Smooth muscle cell of the brain vasculature (primary cell): ENCODE measurements around the gene RASA3.
"Not testable (repeated sequence)": the region's sequence is repeated elsewhere in the genome, so short reads cannot be mapped to it uniquely, and the experiment has no call there.

Experiments used
- DNase-seq: peaks from one replicate; pipeline ENCODE4 v3.0.0-alpha.2; 2012; ENCODE audit warnings: low read depth, low spot score

RASA3 gene, protein sequence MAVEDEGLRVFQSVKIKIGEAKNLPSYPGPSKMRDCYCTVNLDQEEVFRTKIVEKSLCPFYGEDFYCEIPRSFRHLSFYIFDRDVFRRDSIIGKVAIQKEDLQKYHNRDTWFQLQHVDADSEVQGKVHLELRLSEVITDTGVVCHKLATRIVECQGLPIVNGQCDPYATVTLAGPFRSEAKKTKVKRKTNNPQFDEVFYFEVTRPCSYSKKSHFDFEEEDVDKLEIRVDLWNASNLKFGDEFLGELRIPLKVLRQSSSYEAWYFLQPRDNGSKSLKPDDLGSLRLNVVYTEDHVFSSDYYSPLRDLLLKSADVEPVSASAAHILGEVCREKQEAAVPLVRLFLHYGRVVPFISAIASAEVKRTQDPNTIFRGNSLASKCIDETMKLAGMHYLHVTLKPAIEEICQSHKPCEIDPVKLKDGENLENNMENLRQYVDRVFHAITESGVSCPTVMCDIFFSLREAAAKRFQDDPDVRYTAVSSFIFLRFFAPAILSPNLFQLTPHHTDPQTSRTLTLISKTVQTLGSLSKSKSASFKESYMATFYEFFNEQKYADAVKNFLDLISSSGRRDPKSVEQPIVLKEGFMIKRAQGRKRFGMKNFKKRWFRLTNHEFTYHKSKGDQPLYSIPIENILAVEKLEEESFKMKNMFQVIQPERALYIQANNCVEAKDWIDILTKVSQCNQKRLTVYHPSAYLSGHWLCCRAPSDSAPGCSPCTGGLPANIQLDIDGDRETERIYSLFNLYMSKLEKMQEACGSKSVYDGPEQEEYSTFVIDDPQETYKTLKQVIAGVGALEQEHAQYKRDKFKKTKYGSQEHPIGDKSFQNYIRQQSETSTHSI

DNA sequence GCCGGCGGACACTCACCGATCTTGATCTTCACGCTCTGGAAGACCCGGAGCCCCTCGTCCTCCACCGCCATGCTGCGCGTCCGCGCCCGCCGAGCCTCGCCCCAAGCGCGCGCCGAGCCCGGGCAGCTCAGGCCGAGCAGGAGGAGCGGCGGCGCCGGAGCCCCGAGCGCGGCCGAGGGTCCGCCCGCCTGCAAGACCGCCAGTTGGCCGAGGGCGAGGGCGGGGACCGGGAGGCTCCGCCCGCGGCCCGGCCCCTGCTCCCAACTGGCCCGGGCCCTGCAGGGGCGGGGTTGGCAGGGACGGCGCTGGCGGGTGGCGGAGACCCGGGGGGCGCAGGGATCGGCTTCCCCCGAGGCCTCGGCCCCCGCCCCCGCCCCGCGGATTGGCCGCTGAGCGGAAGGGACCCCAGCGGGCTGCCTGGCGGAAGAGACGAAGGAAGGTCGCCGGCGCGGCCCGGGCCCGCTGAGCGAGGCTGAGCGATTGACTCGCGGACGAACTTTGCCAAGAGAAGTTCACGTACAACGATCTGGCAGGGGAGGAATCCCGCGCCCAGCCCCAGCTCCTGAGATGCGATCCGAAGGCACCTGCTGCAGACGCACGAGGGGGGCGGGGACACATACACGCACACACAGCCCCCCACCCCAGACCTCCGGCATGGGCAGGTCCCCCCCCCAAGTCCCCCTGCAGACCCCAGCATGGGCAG lies at the start of gene RASA3:
Gene RASA3 (minus strand): TSS at position 205 of the 703 bp plus-strand sequence. CDS start 134 bp downstream, at position 71.
- DNase-seq, result no peak

DNA sequence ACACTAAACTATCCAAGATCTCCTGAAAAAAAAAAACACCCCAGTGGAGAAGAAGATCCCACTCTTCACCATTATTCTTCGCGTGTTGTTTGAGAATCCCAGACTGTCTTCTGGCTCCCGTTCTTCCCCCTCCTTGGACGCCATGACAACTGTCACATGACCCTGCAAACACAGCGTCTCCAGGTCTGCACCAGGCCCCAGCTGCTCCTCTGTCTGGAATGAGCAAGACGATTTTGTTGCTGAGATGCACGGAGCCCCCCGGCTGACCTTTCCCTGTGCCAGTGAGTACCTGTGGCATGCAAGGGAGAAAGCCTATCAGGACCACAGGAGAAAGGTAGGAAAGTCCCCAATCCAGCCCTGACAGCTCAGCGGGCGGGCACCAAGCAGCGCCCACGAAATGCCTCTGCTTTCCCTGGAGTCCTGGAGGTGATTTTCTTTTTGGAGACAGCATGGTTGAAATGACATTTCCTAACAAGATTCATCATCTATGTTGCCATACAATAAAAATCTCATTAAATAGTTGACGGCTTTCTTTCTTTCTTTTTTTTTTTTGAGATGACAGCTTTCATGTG lies 46.8 kb upstream of the RASA3 start, which contains the start of gene CFAP97D2:
Gene CFAP97D2 (plus strand): TSS at position 171 of the 572 bp plus-strand sequence. CDS start 74 bp downstream, at position 245.
- DNase-seq, result no peak

DNA sequence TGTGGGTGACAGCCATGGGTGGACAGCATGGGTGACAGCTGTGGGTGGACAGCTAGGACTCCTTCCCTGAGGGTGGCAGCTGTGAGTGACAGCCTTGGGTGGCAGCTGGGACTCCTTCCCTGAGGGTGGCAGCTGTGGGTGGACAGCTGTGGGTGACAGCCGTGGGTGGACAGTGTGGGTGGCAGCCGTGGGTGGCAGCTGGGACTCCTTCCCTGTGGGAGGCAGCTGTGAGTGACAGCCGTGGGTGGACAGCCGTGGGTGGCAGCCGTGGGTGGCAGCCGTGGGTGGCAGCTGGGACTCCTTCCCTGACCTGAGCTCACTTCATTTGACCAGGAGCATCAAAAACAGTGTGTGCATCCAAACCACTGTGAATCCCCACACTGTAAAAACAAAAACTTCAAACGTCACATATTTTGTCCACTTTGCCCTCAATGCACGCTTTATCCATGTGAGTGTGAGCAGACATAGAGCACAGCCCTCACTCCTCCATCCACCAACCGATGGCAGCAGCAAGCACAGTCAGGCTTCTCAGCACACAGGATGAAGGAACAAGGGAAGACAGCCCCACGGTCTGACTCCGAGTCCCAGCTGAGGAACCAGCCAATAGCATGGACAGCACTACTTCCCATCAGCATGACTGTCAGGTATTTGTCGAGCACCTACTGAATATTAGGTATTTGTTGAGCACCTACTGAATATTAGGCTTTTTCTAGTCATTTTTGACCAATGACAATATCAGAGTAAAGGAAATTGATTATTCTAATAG lies 45.0 kb upstream of the RASA3 start:
- no peak for DNase-seq

DNA sequence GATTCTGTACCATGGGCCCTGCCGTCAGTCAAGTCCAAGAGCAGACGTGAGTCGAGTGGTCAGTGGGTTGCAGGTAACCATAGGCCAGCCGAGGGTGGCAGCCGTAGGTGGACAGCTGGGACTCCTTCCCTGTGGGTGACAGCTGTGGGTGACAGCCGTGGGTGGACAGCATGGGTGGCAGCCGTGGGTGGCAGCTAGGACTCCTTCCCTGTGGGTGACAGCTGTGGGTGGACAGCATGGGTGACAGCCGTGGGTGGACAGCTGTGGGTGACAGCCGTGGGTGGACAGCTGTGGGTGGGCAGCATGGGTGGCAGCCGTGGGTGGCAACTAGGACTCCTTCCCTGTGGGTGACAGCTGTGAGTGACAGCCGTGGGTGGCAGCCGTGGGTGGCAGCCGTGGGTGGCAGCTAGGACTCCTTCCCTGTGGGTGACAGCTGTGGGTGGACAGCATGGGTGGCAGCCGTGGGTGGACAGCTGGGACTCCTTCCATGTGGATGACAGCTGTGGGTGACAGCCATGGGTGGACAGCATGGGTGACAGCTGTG lies 44.0 kb upstream of the RASA3 start:
- not testable (repeated sequence) for DNase-seq

DNA sequence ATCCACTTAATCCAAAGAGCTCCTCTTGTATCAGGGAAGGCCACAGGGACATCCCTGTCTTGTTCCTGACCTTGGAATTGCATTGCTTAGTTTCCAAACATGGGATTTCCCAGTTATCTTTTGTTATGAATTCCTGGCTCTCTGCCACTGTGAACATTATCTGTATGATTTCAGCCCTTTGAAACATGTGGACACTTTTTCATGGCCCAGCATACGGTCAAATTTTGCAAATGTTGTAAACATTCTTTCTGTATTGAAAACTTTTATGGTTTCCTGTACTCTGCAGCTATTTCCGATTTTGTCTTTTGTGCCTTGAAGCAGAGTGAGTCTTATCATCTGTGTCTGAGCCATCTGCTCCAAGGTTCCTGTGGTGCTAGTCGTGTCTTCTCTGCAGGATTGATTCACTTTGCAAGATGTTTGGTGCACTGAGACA lies 42.1 kb upstream of the RASA3 start:
- DNase-seq, result no peak

DNA sequence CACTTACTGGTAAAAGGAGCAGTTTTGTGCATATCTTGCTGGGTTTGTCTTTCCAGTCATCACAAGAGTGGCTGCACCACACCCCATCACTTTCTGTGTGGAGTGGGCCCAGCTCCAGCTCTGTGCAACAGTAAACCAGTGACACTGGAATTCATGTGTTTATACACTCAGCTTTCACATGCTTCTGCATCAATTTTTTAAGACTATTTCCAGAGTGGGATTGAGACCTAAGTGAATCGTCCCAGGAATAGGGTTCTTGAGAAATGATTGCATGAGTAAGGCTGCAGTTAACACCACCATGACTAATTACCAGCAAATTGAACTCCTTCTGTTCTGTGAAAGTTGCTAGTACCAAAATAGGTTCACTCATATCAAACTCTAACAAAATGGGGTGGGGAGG lies 41.3 kb upstream of the RASA3 start:
- no peak for DNase-seq

DNA sequence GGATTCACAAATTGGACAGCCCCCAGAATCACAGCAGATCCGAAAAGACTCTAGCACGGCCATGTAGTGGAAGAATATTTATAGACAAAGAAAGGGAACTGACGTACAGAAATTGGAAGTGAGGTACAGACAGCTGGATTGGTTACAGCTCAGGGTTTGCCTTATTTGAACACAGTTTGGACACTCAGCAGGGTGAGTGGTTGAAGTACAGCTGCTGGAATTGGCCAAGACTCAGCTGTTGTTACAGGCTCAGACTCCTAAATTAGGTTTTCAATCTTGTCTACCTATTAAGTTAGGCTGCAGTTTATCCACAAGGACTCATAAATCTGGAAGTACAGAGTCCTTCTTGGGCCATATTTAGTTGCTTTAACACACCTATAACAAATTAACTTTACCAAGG lies 40.8 kb upstream of the RASA3 start:
- DNase-seq, result no peak

DNA sequence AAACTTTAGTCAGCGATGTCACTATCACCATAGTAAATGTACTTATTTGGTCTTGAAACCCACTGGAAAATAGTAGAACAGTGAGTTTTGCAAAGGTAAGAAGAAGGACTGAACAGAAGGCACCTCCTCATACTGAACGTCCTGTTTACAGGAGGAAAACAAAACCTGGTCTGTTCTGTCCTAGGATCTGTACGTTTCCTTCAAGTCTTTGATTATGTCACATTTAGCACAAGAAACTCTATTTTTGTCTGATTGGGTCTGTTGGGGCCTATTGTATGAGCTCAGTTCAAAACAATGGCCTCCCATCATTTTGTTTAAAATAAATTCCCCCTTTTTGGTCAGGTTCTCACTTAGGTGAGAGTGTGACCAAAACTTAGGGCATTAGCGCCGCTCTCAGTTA lies 35.5 kb upstream of the RASA3 start:
- DNase-seq, result no peak

DNA sequence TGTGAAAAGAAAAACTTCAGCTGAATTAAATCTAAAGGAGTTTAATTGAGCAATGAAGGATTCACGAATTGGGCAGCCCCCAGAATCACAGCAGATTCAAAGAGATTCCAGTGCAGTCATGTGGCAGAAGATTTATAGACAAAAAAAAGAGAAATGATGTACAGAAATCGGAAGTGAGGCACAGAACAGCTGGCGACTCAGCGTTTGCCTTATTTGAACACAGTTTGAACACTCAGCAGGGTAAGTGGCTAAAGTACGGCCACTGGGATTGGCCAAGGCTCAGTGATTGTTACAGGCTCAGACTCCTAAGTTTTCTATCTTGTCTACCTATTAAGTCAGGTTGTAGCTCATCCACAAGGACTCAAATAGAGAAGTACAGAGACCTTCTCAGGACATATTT lies 35.0 kb upstream of the RASA3 start:
- DNase-seq, result no peak

DNA sequence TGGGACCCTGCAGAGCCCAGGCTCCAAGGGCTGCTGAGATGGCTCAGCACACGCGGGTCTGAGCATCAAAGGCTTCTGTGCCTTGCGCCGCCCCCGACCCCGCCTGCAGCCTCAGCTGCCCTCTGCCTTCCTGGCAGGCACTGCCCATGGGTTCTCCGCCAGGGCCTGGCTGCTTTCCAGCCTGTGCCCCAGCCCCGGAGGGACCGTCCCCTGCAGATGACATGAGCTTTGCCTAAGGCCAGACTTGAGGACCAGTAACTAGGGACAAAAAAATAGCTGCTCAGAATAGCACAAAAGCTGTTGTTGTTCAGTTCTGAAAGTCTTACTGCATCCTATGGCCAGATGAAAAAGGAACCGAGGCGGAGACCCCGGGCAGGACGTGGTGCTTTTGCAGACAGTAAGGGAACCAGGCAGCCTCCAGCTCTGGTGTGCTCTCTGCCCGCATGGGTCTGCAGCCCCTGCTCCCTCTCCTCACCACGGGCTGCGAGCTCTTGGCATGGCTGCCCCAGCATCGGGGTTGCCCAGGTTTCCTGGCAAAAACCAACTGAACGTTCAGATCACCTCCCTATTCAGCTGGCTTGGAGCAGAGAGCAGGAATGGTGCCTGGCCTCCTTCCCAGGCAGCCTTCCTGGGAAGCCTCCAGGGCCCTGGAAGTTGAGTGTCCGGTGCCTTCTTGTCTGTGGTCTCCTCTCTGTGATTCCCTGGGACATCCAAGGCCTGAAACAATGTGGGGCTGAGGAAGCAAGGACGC lies 34.1 kb upstream of the RASA3 start:
- DNase-seq, result no peak

DNA sequence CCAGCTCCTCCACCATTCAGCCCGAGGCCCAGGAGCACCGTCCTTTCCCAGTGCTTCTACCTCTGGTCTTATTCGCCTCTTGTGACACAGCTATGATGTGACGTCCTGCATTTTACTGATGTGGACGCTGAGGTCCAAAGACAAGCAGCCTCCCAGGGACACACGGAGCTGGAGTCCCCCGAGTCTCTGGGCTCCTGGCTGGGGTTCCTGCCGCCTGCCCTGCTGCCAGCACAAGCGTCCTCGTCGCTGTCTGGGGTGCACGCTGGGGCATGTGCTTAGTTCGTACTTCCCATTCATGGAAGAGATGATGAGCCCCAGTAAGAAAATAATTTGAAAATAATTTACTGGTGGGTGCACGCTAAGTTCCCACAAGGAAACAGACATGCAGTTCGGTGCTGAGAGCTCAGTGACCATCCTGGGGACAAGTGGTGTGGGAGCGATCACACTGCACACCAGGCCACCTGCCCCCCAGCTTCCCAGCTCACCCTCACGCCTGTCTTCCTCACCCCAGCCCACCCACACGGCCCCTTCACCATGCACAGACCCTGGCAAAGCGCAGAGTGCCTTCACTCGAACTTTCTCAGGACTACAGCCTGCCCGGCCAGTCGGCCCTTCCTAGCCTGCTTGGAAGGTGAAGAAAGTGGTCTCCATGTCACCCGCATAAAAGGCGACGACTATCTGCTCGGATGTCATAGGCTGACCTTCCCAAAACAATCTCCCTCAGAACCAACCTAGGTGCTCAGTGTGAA lies 32.4 kb upstream of the RASA3 start:
- DNase-seq, result no peak

DNA sequence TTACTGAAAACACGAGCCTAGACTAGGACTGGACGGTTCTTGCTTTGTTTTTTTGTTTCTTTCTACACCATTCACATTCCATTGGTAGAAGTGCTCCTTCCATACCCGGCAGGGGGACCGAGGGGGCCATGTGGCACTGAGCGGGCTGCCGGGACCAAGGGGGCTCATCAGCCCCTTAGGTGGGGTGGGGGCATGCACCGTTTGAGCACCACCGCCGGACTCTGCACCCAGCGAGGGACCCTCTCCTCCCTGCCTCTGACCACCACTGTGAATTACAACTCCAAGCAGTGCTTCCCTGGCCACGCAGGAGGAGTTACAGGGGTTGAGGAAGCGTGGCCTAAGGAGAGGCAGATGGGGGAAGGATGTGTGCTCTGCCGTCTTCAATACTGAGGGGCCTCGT lies 31.6 kb upstream of the RASA3 start:
- DNase-seq, result no peak

DNA sequence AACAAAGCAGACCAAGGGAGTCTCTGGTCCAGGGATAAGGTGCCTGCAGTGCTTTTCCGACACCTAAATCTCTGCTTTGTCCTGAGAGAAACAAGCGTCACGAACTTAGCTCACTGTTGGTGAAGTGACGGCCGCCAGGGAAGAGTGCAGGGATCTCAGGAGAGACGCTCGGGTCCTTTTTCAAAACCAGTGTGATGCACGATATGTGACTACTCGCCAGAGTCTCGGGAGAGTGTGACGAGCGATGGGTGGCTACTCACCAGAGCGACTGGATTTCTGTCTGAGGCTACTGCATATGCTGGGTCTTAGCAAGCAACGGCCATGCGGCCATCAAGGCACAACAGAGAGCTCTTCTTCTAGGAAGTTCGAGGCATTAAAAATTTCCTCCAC lies 30.1 kb upstream of the RASA3 start:
- DNase-seq, result no peak

DNA sequence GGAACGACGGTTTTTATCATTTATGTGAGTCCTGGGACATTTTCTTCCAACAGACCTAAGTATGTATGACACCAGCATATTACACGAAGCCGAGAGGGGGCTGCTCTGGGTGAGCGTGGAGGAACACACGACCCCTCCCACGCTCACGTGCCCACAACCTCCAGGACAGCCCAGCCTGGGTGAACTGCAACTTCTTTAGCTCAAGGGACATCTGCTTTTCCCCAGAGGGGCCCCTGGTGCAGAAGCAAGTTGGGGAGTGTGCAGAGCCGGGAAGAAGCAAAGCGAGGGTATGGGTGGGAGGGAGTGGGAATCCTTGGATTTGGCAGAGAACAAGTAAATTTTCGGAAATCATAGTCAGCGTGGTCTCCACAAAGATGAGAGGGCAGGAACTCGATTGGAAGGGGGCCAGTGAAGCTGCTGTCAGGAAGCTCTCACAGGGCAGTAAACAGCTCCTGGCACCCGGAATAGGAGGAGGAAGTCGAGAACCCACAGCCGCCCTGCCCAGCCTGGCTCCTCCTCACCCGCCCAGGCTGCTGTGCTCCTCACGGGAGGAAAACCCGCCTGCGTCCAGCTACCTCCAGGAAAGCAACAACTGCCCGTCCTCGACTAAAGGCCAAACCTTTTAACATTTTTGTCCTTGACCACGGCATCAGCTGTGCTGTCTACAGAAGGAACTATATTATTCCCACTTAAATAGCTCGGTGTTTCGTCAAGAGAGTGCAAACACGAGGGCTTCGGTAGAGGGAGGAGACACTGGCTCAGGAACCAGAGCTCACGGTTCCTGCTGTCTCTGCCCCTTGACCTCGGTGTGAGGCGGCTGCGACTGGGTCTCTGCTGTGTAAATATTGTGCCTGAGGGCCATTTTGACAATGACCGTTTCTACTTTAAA lies 29.5 kb upstream of the RASA3 start:
- peak; percentile 4 for DNase-seq

DNA sequence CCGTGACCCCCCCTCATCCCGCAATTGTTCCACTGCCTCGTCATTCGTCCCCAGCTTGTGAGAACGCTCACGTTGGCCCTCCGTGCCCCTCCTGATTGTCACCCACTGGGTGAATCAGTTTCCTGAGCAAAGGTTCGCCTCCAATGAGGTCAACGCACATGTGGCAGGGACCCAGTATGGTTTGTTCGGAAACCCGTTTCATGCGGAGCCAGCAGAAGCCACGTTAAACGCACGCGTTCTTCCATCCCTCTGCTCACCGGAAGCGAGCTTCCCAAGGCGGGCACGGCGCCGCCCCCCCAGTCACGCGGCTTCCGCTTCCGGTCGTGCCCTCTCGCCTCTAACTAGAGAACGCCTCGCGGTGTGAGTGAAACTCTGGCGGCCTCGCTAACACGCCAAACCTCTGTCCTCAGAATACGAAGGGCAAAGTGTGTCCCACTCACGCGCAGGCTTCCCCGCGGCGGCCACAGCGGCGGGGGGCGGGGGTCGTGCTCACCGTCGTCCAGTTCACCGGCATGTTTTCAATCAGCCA lies 28.7 kb upstream of the RASA3 start:
- no peak for DNase-seq

DNA sequence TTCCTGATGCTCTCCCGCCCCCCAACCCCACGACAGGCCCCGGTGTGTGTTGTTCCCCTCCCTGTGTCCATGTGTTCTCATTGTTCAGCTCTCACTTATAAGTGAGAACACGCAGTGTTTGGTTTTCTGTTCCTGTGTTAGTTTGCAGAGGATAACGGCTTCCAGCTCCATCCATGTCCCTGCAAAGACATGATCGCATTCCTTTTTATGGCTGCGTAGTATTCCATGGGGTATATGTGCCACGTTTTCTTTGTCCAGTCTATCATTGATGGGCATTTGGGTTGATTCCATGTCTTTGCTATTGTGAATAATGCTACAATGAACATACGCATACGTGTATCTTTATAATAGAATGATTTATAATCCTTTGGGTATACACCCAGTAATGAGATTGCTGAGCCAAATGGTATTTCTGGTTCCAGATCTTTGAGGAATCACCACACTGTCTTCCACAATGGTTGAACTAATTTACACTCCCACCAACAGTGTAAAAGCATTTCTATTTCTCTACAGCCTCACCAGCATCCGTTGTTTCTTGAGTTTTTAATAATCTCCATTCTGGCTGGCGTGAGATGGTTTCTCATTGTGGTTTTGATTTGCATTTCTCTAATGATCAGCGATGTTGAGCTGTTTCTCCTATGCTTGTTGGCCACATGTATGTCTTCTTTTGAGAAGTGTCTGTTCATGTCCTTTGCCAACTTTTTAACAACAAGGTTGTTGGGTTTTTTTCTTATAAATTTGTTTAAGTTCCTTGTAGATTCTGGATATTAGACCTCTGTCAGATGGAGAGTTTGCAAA lies 26.6 kb upstream of the RASA3 start:
- DNase-seq, result not testable (repeated sequence)

DNA sequence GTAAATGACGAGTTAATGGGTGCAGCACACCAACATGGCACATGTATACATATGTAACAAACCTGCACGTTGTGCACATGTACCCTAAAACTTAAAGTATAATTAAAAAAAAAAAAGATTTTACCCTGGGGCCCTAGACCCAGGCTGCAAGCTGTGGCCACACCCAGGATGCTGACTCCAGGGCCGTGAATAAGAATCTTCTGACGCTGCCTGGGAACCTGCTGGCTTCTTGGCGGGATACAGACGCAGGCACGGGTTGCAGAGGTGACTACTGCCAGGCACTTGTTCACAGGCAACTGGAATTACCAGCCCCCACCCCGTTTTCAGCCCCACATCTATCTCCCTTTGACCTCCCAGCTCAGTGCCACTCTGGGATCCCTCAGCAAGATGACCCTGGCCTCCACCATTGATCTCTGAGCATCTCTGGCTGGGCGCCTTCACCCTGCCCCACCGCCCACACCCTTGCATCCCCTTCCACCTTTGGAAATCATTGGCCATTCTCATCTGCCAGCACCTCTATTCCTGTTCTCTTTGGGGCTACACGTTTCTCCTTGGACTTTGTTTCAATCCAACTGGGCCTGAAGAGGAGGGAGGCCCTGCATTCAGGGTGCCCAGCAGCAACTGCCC lies 25.6 kb upstream of the RASA3 start:
- no peak for DNase-seq
